SK-N-SH (cell line): ENCODE measurements around the gene ACTN4. TPM values are rescaled to one million over a fixed set of nuclear protein-coding genes. Genes with fewer than 3 reads are reported as not detected.
A peak's percentile ranks its signal among the peaks of the same experiment; 100 is the strongest.

ENCODE experiments used
- CTCF ChIA-PET: fragments of 300-600, 350-600 bp; formaldehyde crosslinking; extraction: SDS; loops from one replicate; lab custom pipeline; 2021; lab: Yijun Ruan, JAX
- POLR2A ChIA-PET: fragments of 350-600 bp; sonication (Branson Sonifier 250); formaldehyde crosslinking; extraction: SDS; loops from one replicate; lab custom pipeline; 2020; ENCODE audit warnings: antibody characterized with exemption, inconsistent platforms; lab: Yijun Ruan, JAX
- DNase-seq: peaks from one replicate; pipeline ENCODE4 v3.0.0; 2012
- H2AFZ ChIP-seq: fragments of 200-600 bp; sonication (generic); 2 replicates; pipeline ENCODE4 v1.8.1; 2016; ENCODE audit warnings: antibody characterized with exemption, mild to moderate bottlenecking, low read depth
- H3F3A ChIP-seq: fragments of 200-600 bp; sonication (generic); replicated peaks from 2 replicates; pipeline ENCODE3; 2016; ENCODE audit warnings: antibody characterized with exemption, mild to moderate bottlenecking; ENCODE audit not compliant: insufficient read depth
- H3K27ac ChIP-seq, 2 experiments: fragments of 200-500 bp in 1 of 2; fragments of 200-600 bp in 1 of 2; sonication (Bioruptor generic) in 1 of 2; sonication (generic), shearing (Covaris generic) in 1 of 2; 2 replicates each; pipeline versions ENCODE4 v1.5.1 to v1.6.1; 2014 to 2016; ENCODE audit warnings: low read depth in 2 of 2, inconsistent platforms in 1 of 2, low read length in 1 of 2, mild to moderate bottlenecking in 1 of 2, mixed read lengths in 1 of 2
- H3K27me3 ChIP-seq: fragments of 200-600 bp; sonication (generic), shearing (Covaris generic); 2 replicates; pipeline ENCODE4 v1.6.1; 2016; ENCODE audit warnings: mixed run types; ENCODE audit not compliant: insufficient read depth
- H3K36me3 ChIP-seq, 2 experiments: fragments of 200-500 bp in 1 of 2; fragments of 200-600 bp in 1 of 2; sonication (Bioruptor generic) in 1 of 2; sonication (generic) in 1 of 2; replicated peaks in 1 of 2; 2 replicates each; pipeline versions ENCODE3 to v1.5.1; 2014 to 2016; ENCODE audit warnings: low read length in 1 of 2, mild to moderate bottlenecking in 1 of 2; ENCODE audit not compliant: insufficient read depth in 2 of 2, control insufficient read depth in 1 of 2
- H3K4me1 ChIP-seq, 2 experiments: fragments of 200-500 bp in 1 of 2; fragments of 200-600 bp in 1 of 2; sonication (Bioruptor generic) in 1 of 2; sonication (generic), shearing (Covaris generic) in 1 of 2; 2 replicates each; pipeline versions ENCODE4 v1.5.1 to v1.6.1; 2014 to 2016; ENCODE audit warnings: low read depth in 1 of 2, low read length in 1 of 2, mixed run types in 1 of 2; ENCODE audit not compliant: insufficient read depth in 2 of 2, control insufficient read depth in 1 of 2
- H3K4me2 ChIP-seq: fragments of 200-600 bp; sonication (generic), shearing (Covaris generic); 2 replicates; pipeline ENCODE4 v1.6.1; 2017; ENCODE audit warnings: mixed run types
- H3K4me3 ChIP-seq, 2 experiments: fragments of 200-500 bp in 1 of 2; fragments of 200-600 bp in 1 of 2; sonication (Bioruptor generic) in 1 of 2; sonication (generic), shearing (Covaris generic) in 1 of 2; 2 replicates each; pipeline versions ENCODE4 v1.5.1 to v1.8.1; 2014 to 2016; ENCODE audit warnings: low read depth in 2 of 2, inconsistent platforms in 1 of 2, low read length in 1 of 2, mild to moderate bottlenecking in 1 of 2, mixed read lengths in 1 of 2, moderate library complexity in 1 of 2
- H3K79me2 ChIP-seq: fragments of 200-600 bp; sonication (generic); 2 replicates; pipeline ENCODE4 v1.8.1; 2017; ENCODE audit warnings: mild to moderate bottlenecking; ENCODE audit not compliant: insufficient read depth
- H3K9ac ChIP-seq: fragments of 200-600 bp; sonication (generic); 2 replicates; pipeline ENCODE4 v1.6.1; 2017; ENCODE audit warnings: mixed run types
- H3K9me2 ChIP-seq: fragments of 200-600 bp; sonication (generic); 2 replicates; pipeline ENCODE4 v1.6.1; 2017; ENCODE audit warnings: mixed run types
- H3K9me3 ChIP-seq: fragments of 200-600 bp; sonication (generic); 2 replicates; pipeline ENCODE4 v1.6.1; 2017; ENCODE audit warnings: mixed run types, mild to moderate bottlenecking, moderate library complexity
- H4K20me1 ChIP-seq: fragments of 200-600 bp; sonication (generic); 2 replicates; pipeline ENCODE4 v1.6.1; 2017; ENCODE audit warnings: mild to moderate bottlenecking, mixed run types; ENCODE audit not compliant: insufficient read depth
- ELF1 ChIP-seq: IDR thresholded peaks from 2 replicates; pipeline ENCODE4 v1.4.0; 2012
- EP300 ChIP-seq, 2 experiments: IDR thresholded peaks; 2 replicates each; pipeline versions ENCODE4 v1.4.0 to v1.6.1; 2012; ENCODE audit warnings: borderline replicate concordance in 1 of 2, low read depth in 1 of 2, low read length in 1 of 2
- FOSL2 ChIP-seq: IDR thresholded peaks from 2 replicates; pipeline ENCODE4 v1.4.0; 2012; ENCODE audit warnings: low read depth, mild to moderate bottlenecking, moderate library complexity, borderline replicate concordance
- FOXJ3 ChIP-seq: sonication (generic); formaldehyde crosslinking; IDR thresholded peaks from 2 replicates; pipeline ENCODE4 v1.5.1; 2020; ENCODE audit warnings: mild to moderate bottlenecking, missing genetic modification reagents
- FOXM1 ChIP-seq: IDR thresholded peaks from 2 replicates; pipeline ENCODE4 v1.4.0; 2012; ENCODE audit warnings: low read depth, mild to moderate bottlenecking
- GABPA ChIP-seq: IDR thresholded peaks from 2 replicates; pipeline ENCODE4 v1.4.0; 2012; ENCODE audit warnings: low read depth, mild to moderate bottlenecking
- GATA2 ChIP-seq: sonication (generic); formaldehyde crosslinking; IDR thresholded peaks from 2 replicates; pipeline ENCODE4 v1.5.0; 2020; ENCODE audit warnings: mild to moderate bottlenecking, missing genetic modification reagents
- PBX3 ChIP-seq: IDR thresholded peaks from 2 replicates; pipeline ENCODE4; 2012
- POLR2AphosphoS5 ChIP-seq: IDR thresholded peaks from 2 replicates; pipeline ENCODE4 v1.6.1; 2012; ENCODE audit warnings: low read depth, low read length
- RAD21 ChIP-seq: IDR thresholded peaks from 2 replicates; pipeline ENCODE4 v1.6.1; 2012; ENCODE audit warnings: mild to moderate bottlenecking, low read length
- RCOR1 ChIP-seq: fragments of 150-350 bp; IDR thresholded peaks from 2 replicates; pipeline ENCODE4 v1.6.1; 2017; ENCODE audit warnings: antibody characterized with exemption, low read length
- REST ChIP-seq: IDR thresholded peaks from 2 replicates; pipeline ENCODE4 v1.6.1; 2012; ENCODE audit warnings: mild to moderate bottlenecking, low read depth, low read length, moderate library complexity
- RFX5 ChIP-seq: IDR thresholded peaks from 2 replicates; pipeline ENCODE4 v1.6.1; 2012; ENCODE audit warnings: mild to moderate bottlenecking, improper control_type of control experiment, low read length
- TAF1 ChIP-seq: IDR thresholded peaks from 2 replicates; pipeline ENCODE4 v1.6.1; 2012; ENCODE audit warnings: low read depth, mild to moderate bottlenecking, low read length, moderate library complexity, borderline replicate concordance
- TCF12 ChIP-seq: IDR thresholded peaks from 2 replicates; pipeline ENCODE4 v1.4.0; 2012
- USF1 ChIP-seq: IDR thresholded peaks from 2 replicates; pipeline ENCODE4 v1.4.0; 2012; ENCODE audit warnings: low read depth, borderline replicate concordance
- ZBTB33 ChIP-seq: IDR thresholded peaks from 2 replicates; pipeline ENCODE4 v1.4.0; 2012; ENCODE audit warnings: low read depth, borderline replicate concordance
- WGBS: methylation state at CpG from one replicate; pipeline ENCODE4 v1.1.6; 2017; ENCODE audit warnings: low lambda C conversion rate; 5-methylcytosine and 5-hydroxymethylcytosine counted together
- polyA plus RNA-seq, 3 experiments: library from polyadenylated mRNA; depleted of rRNA; stranded (reverse); fragments of >200 nt; gene quantifications; 2 replicates each; pipeline ENCODE4 v1.2.3, GENCODE V29; 2012

Gene ACTN4
- polyA plus RNA-seq, 1 of the 3 experiments (the other 2 are of a cell fraction) = 598 TPM

- H3K4me1 ChIP-seq = peaks cover 38 to 75% of the 10 kb centered on the region in 2 experiments; a peak in 3 of 4 replicates
- 93% methylated on average over 9 of the region's 9 CpGs for whole genome bisulfite sequencing
- H3K79me2 ChIP-seq = peaks cover 97% of the 10 kb centered on the region
- H3K4me3 ChIP-seq = no peak overlapping the region
- DNase-seq = no peak
- no peaks in the 10 kb centered on the region for H3K9me2 ChIP-seq
- no peak overlapping the region for H3K9ac ChIP-seq
- H3K4me2 ChIP-seq = no peak overlapping the region
- H3K27ac ChIP-seq = peak overlapping the region; percentile 56 to 99; a peak in 2 of 4 replicates
- POLR2A ChIA-PET = no interaction called here
- peaks cover 28% of the 10 kb centered on the region for H3F3A ChIP-seq
- H4K20me1 ChIP-seq = peaks cover 30% of the 10 kb centered on the region
- CTCF ChIA-PET = interaction anchor here (0.7 to 1.4 kb wide), 3 partner anchors 9 to 35 kb away, joined by 3 to 5 read pairs (median 3); no protein-coding TSS in a partner anchor
- H3K36me3 ChIP-seq = peaks cover 20 to 25% of the 10 kb centered on the region in 2 experiments
- no peaks in the 10 kb centered on the region for H3K9me3 ChIP-seq
- no peak for TF ChIP-seq RFX5
- TF ChIP-seq GABPA = no peak
- no peak for TF ChIP-seq USF1
- no peak for TF ChIP-seq RAD21
- H3K27me3 ChIP-seq = no peaks in the 10 kb centered on the region
- no peak overlapping the region for H2AFZ ChIP-seq
Measured at GRCh38 chr19:38695317-38695683, 47.9 kb downstream of the ACTN4 start.

GRCh38 chr19:38695832-38696728, 48.6 kb downstream of the ACTN4 start:
- ChIA-PET POLR2A (no interaction called here), CTCF (interaction anchor here (0.6 to 1.4 kb wide), 4 partner anchors 9 to 34 kb away, joined by 3 to 5 read pairs (median 3); no protein-coding TSS in a partner anchor)
- H3K4me2 ChIP-seq = no peak overlapping the region
- H4K20me1 ChIP-seq = peaks cover 31% of the 10 kb centered on the region
- H3K9me2 ChIP-seq = no peaks in the 10 kb centered on the region
- H3K4me3 ChIP-seq = no peak overlapping the region; a peak in 1 of 4 replicates
- no peak overlapping the region for H3K9ac ChIP-seq
- peaks cover 31 to 71% of the 10 kb centered on the region in 2 experiments; a peak in 3 of 4 replicates for H3K4me1 ChIP-seq
- peaks cover 20% of the 10 kb centered on the region for H3F3A ChIP-seq
- no peaks in the 10 kb centered on the region for H3K9me3 ChIP-seq
- peaks cover 97% of the 10 kb centered on the region for H3K79me2 ChIP-seq
- DNase-seq = peak; percentile 74
- 94% methylated on average over 22 of the region's 22 CpGs for WGBS
- H3K27me3 ChIP-seq = no peaks in the 10 kb centered on the region
- H3K36me3 ChIP-seq = peaks cover 22 to 33% of the 10 kb centered on the region in 2 experiments
- TF ChIP-seq EP300 (IDR thresholded peaks at IDR 0.05; ENCODE audit: borderline replicate concordance in 1 of 2, low read depth in 1 of 2, low read length in 1 of 2) (peak in 1 of 2 experiments; percentile 50; a peak in 2 of 4 replicates), ZBTB33 (no peak), TCF12 (no peak), RFX5 (no peak), POLR2AphosphoS5 (no peak), FOSL2 (no peak), TAF1 (no peak), REST (no peak), ELF1 (no peak), PBX3 (no peak), RCOR1 (0 out of 2 replicates have a peak, but pooled peaks have one; percentile 37), FOXJ3 (CRISPR knock-in tag) (0 out of 2 replicates have a peak, but pooled peaks have one; percentile 27), GATA2 (peak; percentile 24; the same call in 1 of the 2 replicates), GABPA (no peak), FOXM1 (no peak)
- no peak overlapping the region for H2AFZ ChIP-seq
- H3K27ac ChIP-seq = peak overlapping the region; percentile 5 to 62; a peak in 2 of 4 replicates
